Measurements from ENCODE around the gene NUP88. TPM values are rescaled to one million over a fixed set of nuclear protein-coding genes. Genes with fewer than 3 reads are reported as not detected.

NUP88 gene
- total and polyA plus RNA-seq, 2 experiments from 2014 or later = 42.9 TPM

DNA sequence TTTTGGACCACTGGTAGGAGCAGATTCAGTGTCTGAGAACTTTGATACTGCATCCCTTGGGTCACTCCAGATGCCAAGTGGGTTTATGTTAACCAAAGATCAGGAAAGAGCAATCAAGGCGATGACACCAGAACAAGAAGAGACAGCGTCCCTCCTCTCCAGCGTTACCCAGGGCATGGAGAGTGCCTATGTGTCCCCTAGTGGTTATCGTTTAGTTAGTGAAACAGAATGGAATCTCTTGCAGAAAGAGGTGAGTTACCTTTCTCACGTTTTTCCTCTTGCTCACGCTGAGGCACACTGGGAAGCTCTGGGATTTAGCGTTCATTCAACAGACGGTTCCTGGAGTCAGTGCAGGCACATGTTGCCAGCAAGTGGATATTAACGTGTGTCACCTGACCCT lies 58.0 kb downstream of the NUP88 start:
- no peaks in the 10 kb centered on the region for H3K9me3 ChIP-seq (ENCODE audit: low read depth)
- in situ Hi-C loops (cut with MboI) = no loop called here
- H3K27ac ChIP-seq = no peak overlapping the region
- DNase-seq = no peak
- H3K79me2 ChIP-seq (ENCODE audit: insufficient read depth) = 0 out of 2 replicates have a peak, but pooled peaks cover 5% of the 10 kb centered on the region
- TF ChIP-seq EZH2 (IDR thresholded peaks at IDR 0.05; ENCODE audit: insufficient read depth, poor library complexity, severe bottlenecking) (no peak), EZH2phosphoT487 (IDR thresholded peaks at IDR 0.05; ENCODE audit: insufficient read depth, low read depth) (no peak)
- no peak overlapping the region for H3K4me2 ChIP-seq (ENCODE audit: unreplicated experiment)
- peaks cover 7% of the 10 kb centered on the region; the same call in 1 of the 2 replicates for H3F3A ChIP-seq (ENCODE audit: insufficient read depth)
- H2AFZ ChIP-seq = no peak overlapping the region
- no peak overlapping the region for H3K4me3 ChIP-seq
- no peaks in the 10 kb centered on the region for H3K27me3 ChIP-seq (replicated peaks; ENCODE audit: insufficient read depth)
- peaks cover 44% of the 10 kb centered on the region for H3K36me3 ChIP-seq (ENCODE audit: low read depth)
- H3K9ac ChIP-seq = no peak overlapping the region
- peaks cover 9% of the 10 kb centered on the region for H3K4me1 ChIP-seq (ENCODE audit: insufficient read depth)
- H4K20me1 ChIP-seq (ENCODE audit: insufficient read depth) = no peaks in the 10 kb centered on the region
- H3K9me2 ChIP-seq (ENCODE audit: insufficient read depth) = no peaks in the 10 kb centered on the region
- 73 to 77% methylated on average over 9 of the region's 9 CpGs for WGBS, 2 experiments (ENCODE audit: low coverage in 1 of 2, low lambda C conversion rate in 2 of 2, missing lambda C conversion rate in 2 of 2)

DNA sequence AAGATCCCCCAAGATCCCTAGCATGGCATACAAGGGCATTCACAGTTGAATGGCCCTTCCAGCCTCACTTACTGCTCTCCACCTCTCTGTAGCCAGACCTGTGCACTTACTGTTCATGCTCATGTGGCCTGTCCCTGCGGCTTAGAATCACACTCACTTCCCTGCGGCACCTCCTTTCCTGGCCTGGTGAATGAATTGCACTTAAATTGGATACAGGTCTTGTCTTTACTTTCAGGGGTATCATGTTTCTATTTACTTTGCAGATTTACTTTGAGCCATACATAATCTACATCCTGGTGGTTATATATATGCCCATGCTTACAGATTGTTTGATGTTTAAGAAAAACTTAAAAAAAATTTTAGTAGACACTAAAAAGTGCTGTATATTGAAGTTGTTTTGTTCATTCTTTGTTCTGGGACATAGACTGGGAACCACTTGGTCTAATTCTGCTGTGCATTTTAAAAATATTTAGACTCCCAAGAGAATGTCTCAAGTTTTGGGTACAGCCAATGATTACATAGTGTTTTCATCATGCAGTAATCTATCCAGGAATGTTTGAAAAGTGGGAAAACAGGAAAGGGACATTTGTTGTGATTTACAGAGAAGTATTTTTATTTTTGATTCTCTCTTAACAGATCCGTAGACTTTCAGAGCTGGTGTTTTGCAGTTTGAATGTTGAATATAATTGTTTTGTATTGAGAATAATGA lies 63.9 kb downstream of the NUP88 start:
- Histone ChIP-seq H3K4me3 (no peak overlapping the region), H3K36me3 (ENCODE audit: low read depth) (peaks cover 38% of the 10 kb centered on the region; the same call in 1 of the 2 replicates), H3K9me3 (ENCODE audit: low read depth) (no peaks in the 10 kb centered on the region), H3K27me3 (replicated peaks; ENCODE audit: insufficient read depth) (no peaks in the 10 kb centered on the region), H3K79me2 (ENCODE audit: insufficient read depth) (no peaks in the 10 kb centered on the region), H3K9ac (peak overlapping the region; percentile 20; the same call in 1 of the 2 replicates), H4K20me1 (ENCODE audit: insufficient read depth) (no peaks in the 10 kb centered on the region), H3K4me1 (ENCODE audit: insufficient read depth) (peaks cover 16% of the 10 kb centered on the region), H3K9me2 (ENCODE audit: insufficient read depth) (no peaks in the 10 kb centered on the region), H3K4me2 (ENCODE audit: unreplicated experiment) (no peak overlapping the region), H3K27ac (peak overlapping the region; percentile 33), H2AFZ (no peak overlapping the region), H3F3A (ENCODE audit: insufficient read depth) (0 out of 2 replicates have a peak, but pooled peaks cover 12% of the 10 kb centered on the region)
- peak; percentile 31 for DNase-seq
- 37 to 39% methylated on average over 3 of the region's 3 CpGs for WGBS, 2 experiments (ENCODE audit: low coverage in 1 of 2, low lambda C conversion rate in 2 of 2, missing lambda C conversion rate in 2 of 2)
- TF ChIP-seq EZH2 (IDR thresholded peaks at IDR 0.05; ENCODE audit: insufficient read depth, poor library complexity, severe bottlenecking) (no peak), EZH2phosphoT487 (IDR thresholded peaks at IDR 0.05; ENCODE audit: insufficient read depth, low read depth) (no peak)
- in situ Hi-C loops (cut with MboI) = no loop called here

GRCh38 chr17:5354886-5355415 lies 64.5 kb downstream of the NUP88 start:
- H4K20me1 ChIP-seq (ENCODE audit: insufficient read depth) = no peaks in the 10 kb centered on the region
- H3F3A ChIP-seq (ENCODE audit: insufficient read depth) = 0 out of 2 replicates have a peak, but pooled peaks cover 12% of the 10 kb centered on the region
- no peak overlapping the region for H3K4me2 ChIP-seq (ENCODE audit: unreplicated experiment)
- WGBS, 2 experiments (ENCODE audit: low coverage in 1 of 2, low lambda C conversion rate in 2 of 2, missing lambda C conversion rate in 2 of 2) = 64 to 71% methylated on average over 2 of the region's 2 CpGs
- H3K79me2 ChIP-seq (ENCODE audit: insufficient read depth) = no peaks in the 10 kb centered on the region
- H3K27ac ChIP-seq = peak overlapping the region; percentile 33
- in situ Hi-C loops (cut with MboI) = no loop called here
- H3K36me3 ChIP-seq (ENCODE audit: low read depth) = peaks cover 38% of the 10 kb centered on the region; the same call in 1 of the 2 replicates
- no peaks in the 10 kb centered on the region for H3K9me2 ChIP-seq (ENCODE audit: insufficient read depth)
- no peak overlapping the region for H2AFZ ChIP-seq
- no peaks in the 10 kb centered on the region for H3K9me3 ChIP-seq (ENCODE audit: low read depth)
- no peak overlapping the region for H3K4me3 ChIP-seq
- no peak for TF ChIP-seq EZH2 (IDR thresholded peaks at IDR 0.05; ENCODE audit: insufficient read depth, poor library complexity, severe bottlenecking)
- TF ChIP-seq EZH2phosphoT487 (IDR thresholded peaks at IDR 0.05; ENCODE audit: insufficient read depth, low read depth) = no peak
- DNase-seq = no peak
- H3K27me3 ChIP-seq (replicated peaks; ENCODE audit: insufficient read depth) = no peaks in the 10 kb centered on the region
- H3K4me1 ChIP-seq (ENCODE audit: insufficient read depth) = peaks cover 16% of the 10 kb centered on the region
- H3K9ac ChIP-seq = peak overlapping the region; percentile 20; the same call in 1 of the 2 replicates

GRCh38 chr17:5354310-5354709 lies 65.2 kb downstream of the NUP88 start:
- in situ Hi-C loops (cut with MboI) = no loop called here
- Histone ChIP-seq H3K79me2 (ENCODE audit: insufficient read depth) (no peaks in the 10 kb centered on the region), H4K20me1 (ENCODE audit: insufficient read depth) (no peaks in the 10 kb centered on the region), H2AFZ (no peak overlapping the region), H3K9ac (no peak overlapping the region), H3F3A (ENCODE audit: insufficient read depth) (0 out of 2 replicates have a peak, but pooled peaks cover 12% of the 10 kb centered on the region), H3K4me2 (ENCODE audit: unreplicated experiment) (no peak overlapping the region), H3K4me1 (ENCODE audit: insufficient read depth) (peaks cover 16% of the 10 kb centered on the region), H3K9me3 (ENCODE audit: low read depth) (no peaks in the 10 kb centered on the region), H3K27ac (no peak overlapping the region), H3K36me3 (ENCODE audit: low read depth) (peaks cover 32% of the 10 kb centered on the region; the same call in 1 of the 2 replicates), H3K4me3 (no peak overlapping the region), H3K9me2 (ENCODE audit: insufficient read depth) (no peaks in the 10 kb centered on the region), H3K27me3 (replicated peaks; ENCODE audit: insufficient read depth) (no peaks in the 10 kb centered on the region)
- DNase-seq = no peak
- no peak for TF ChIP-seq EZH2 (IDR thresholded peaks at IDR 0.05; ENCODE audit: insufficient read depth, poor library complexity, severe bottlenecking)
- no peak for TF ChIP-seq EZH2phosphoT487 (IDR thresholded peaks at IDR 0.05; ENCODE audit: insufficient read depth, low read depth)
- 94 to 99% methylated on average over 2 of the region's 2 CpGs for WGBS, 2 experiments (ENCODE audit: low coverage in 1 of 2, low lambda C conversion rate in 2 of 2, missing lambda C conversion rate in 2 of 2)

Measured in GM23248 (cell line).